Panc1 (cell line): Measurements from ENCODE around the gene CBX3. TPM values are rescaled to one million over a fixed set of nuclear protein-coding genes. Genes with fewer than 3 reads are reported as not detected.
A peak's percentile ranks its signal among the peaks of the same experiment; 100 is the strongest.
"Not testable (repeated sequence)": the region's sequence is repeated elsewhere in the genome, so short reads cannot be mapped to it uniquely, and the experiment has no call there.

Experiments
- ATAC-seq: fragments of 200-7000 bp; cut with Tn5 transposase; 2 replicates; pipeline ENCODE4 v1.9.1; 2020; ENCODE audit warnings: mild to moderate bottlenecking, moderate library complexity
- BruUV-seq: library from RNA; stranded (reverse); fragments of 400-500 nt; replicated peaks from 2 replicates; lab custom pipeline; 2021; lab: Mats Ljungman, UMichigan
- CTCF ChIA-PET: fragments of 300-600 bp; sonication (Branson Sonifier 250); formaldehyde crosslinking; loops from one replicate; lab custom pipeline; 2022; ENCODE audit warnings: antibody characterized with exemption; lab: Charles Lee
- POLR2A ChIA-PET: fragments of 300-600 bp; sonication (Branson Sonifier 250); formaldehyde crosslinking; loops from one replicate; lab custom pipeline; 2022; ENCODE audit warnings: antibody characterized with exemption; lab: Charles Lee
- DNase-seq: peaks from one replicate; pipeline ENCODE4 v3.0.0-alpha.2; 2010; ENCODE audit warnings: low read depth, low spot score
- H3K27ac ChIP-seq: 2 replicates; pipeline ENCODE4 v1.5.1; 2011; ENCODE audit warnings: mild to moderate bottlenecking, low read length, inconsistent platforms
- H3K27me3 ChIP-seq: fragments of 200-500 bp; sonication (Bioruptor generic); 2 replicates; pipeline ENCODE4 v1.6.0; 2014; ENCODE audit warnings: low read length, inconsistent platforms; ENCODE audit not compliant: control insufficient read depth, insufficient read depth
- H3K36me3 ChIP-seq: fragments of 200-500 bp; sonication (Bioruptor generic); 2 replicates; pipeline ENCODE4 v1.5.1; 2014; ENCODE audit warnings: inconsistent platforms, mild to moderate bottlenecking, low read length, moderate library complexity; ENCODE audit not compliant: control insufficient read depth, insufficient read depth
- H3K4me1 ChIP-seq: 2 replicates; pipeline ENCODE4 v1.5.1; 2011; ENCODE audit warnings: inconsistent platforms, mild to moderate bottlenecking, low read length, moderate library complexity; ENCODE audit not compliant: control insufficient read depth, insufficient read depth
- H3K4me3 ChIP-seq, 2 experiments: 2 replicates each; pipeline ENCODE4 v1.5.1; 2011 to 2012; ENCODE audit warnings: low read depth in 2 of 2, low read length in 2 of 2, mild to moderate bottlenecking in 2 of 2, inconsistent platforms in 1 of 2, moderate library complexity in 1 of 2
- H3K9me3 ChIP-seq: fragments of 200-500 bp; sonication (Bioruptor generic); 2 replicates; pipeline ENCODE4 v1.5.1; 2014; ENCODE audit warnings: low read depth, mild to moderate bottlenecking, inconsistent platforms, low read length, moderate library complexity; ENCODE audit not compliant: control insufficient read depth, insufficient read depth
- CTCF ChIP-seq: fragments of 450-650 bp; IDR thresholded peaks from 2 replicates; pipeline ENCODE4 v1.5.1; 2017; ENCODE audit warnings: mild to moderate bottlenecking
- POLR2AphosphoS5 ChIP-seq: IDR thresholded peaks from 2 replicates; pipeline ENCODE4 v1.6.1; 2012; ENCODE audit warnings: mild to moderate bottlenecking, low read depth, low read length, moderate library complexity
- REST ChIP-seq, 2 experiments: IDR thresholded peaks; 2 replicates each; pipeline ENCODE4 v1.6.1; 2011 to 2012; ENCODE audit warnings: low read depth in 2 of 2, control low read depth in 1 of 2, low read length in 1 of 2, mild to moderate bottlenecking in 1 of 2, moderate library complexity in 1 of 2; ENCODE audit not compliant: insufficient read depth in 1 of 2
- SIN3A ChIP-seq: IDR thresholded peaks from 2 replicates; pipeline ENCODE4 v1.6.1; 2012; ENCODE audit warnings: low read depth, mild to moderate bottlenecking, low read length, moderate library complexity, borderline replicate concordance; ENCODE audit not compliant: insufficient read depth
- TCF7L2 ChIP-seq: IDR thresholded peaks from 2 replicates; pipeline ENCODE4 v1.6.1; 2011; ENCODE audit warnings: mild to moderate bottlenecking, low read depth, low read length, inconsistent platforms
- in situ Hi-C: cut with HindIII; loops from 2 replicates; pipeline ENCODE4 v1.10.0; 2016; ENCODE audit warnings: low sequenced_read_pairs, low pct_unique_long_range_greater_than_20kb
- intact Hi-C: fragments of 100-400 bp; cut with micrococcal nuclease; formaldehyde crosslinking; loops from one replicate; pipeline ENCODE4 v1.10.0; 2022; ENCODE audit not compliant: unreplicated experiment
- total RNA-seq: library from RNA; stranded (reverse); gene quantifications from one replicate; pipeline ENCODE4 v1.2.1, GENCODE V29; 2021; ENCODE audit not compliant: unreplicated experiment

Gene CBX3
- total RNA-seq, 1 experiment from 2014 or later, result 308 TPM

- H3K27me3 ChIP-seq, H3K4me3 ChIP-seq, H3K9me3 ChIP-seq, intact Hi-C loops, in situ Hi-C loops, H3K27ac ChIP-seq, CTCF ChIA-PET, H3K36me3 ChIP-seq, POLR2A ChIA-PET, DNase-seq, ATAC-seq, BruUV-seq: not testable (repeated sequence)
- H3K4me1 ChIP-seq, result peaks cover 14% of the 10 kb centered on the region
Measured at GRCh38 chr7:26176696-26177095, 24.8 kb upstream of the CBX3 start.

GRCh38 chr7:26177269-26177668, 24.3 kb upstream of the CBX3 start:
- BruUV-seq, H3K27me3 ChIP-seq, H3K36me3 ChIP-seq, ATAC-seq, CTCF ChIA-PET, H3K4me3 ChIP-seq, H3K9me3 ChIP-seq, in situ Hi-C loops, POLR2A ChIA-PET, intact Hi-C loops, DNase-seq: not testable (repeated sequence)
- Histone ChIP-seq H3K27ac (0 out of 2 replicates have a peak overlapping the region, but pooled peaks have one; percentile 5), H3K4me1 (peaks cover 14% of the 10 kb centered on the region)

- Histone ChIP-seq H3K27me3 (no peaks in the 10 kb centered on the region), H3K4me1 (peaks cover 20% of the 10 kb centered on the region), H3K9me3 (no peaks in the 10 kb centered on the region), H3K27ac (0 out of 2 replicates have a peak overlapping the region, but pooled peaks have one; percentile 0), H3K36me3 (no peaks in the 10 kb centered on the region), H3K4me3 (no peak overlapping the region)
- in situ Hi-C loops, result no loop called here
- ChIA-PET POLR2A (no interaction called here), CTCF (no interaction called here)
- DNase-seq (no peak), ATAC-seq (0 out of 2 replicates have a peak, but pooled peaks have one; percentile 6)
- TF ChIP-seq SIN3A (no peak), REST (IDR thresholded peaks at IDR 0.05; ENCODE audit: insufficient read depth in 1 of 2, low read depth in 2 of 2, low read length in 1 of 2) (no peak), POLR2AphosphoS5 (peak; percentile 30)
- no TSS peak for BruUV-seq
- intact Hi-C loops, result no loop called here
Measured at GRCh38 chr7:26178272-26178960, 23.1 kb upstream of the CBX3 start.

- peaks cover 26% of the 10 kb centered on the region for H3K4me1 ChIP-seq
- ChIA-PET POLR2A (no interaction called here), CTCF (no interaction called here)
- no TSS peak for BruUV-seq
- ATAC-seq (peak; percentile 0; the same call in 1 of the 2 replicates), DNase-seq (no peak)
- no peaks in the 10 kb centered on the region for H3K9me3 ChIP-seq
- no peak overlapping the region for H3K27ac ChIP-seq
- peaks cover 2% of the 10 kb centered on the region; the same call in 1 of the 2 replicates for H3K36me3 ChIP-seq
- in situ Hi-C loops, result no loop called here
- TF ChIP-seq REST (IDR thresholded peaks at IDR 0.05; ENCODE audit: insufficient read depth in 1 of 2, low read depth in 2 of 2, low read length in 1 of 2) (no peak), POLR2AphosphoS5 (no peak), TCF7L2 (no peak), CTCF (no peak), SIN3A (no peak)
- intact Hi-C loops, result no loop called here
- no peak overlapping the region for H3K4me3 ChIP-seq
- H3K27me3 ChIP-seq, result no peaks in the 10 kb centered on the region
Measured at GRCh38 chr7:26179422-26179821, 22.1 kb upstream of the CBX3 start.
